Measurements from ENCODE around the gene ABLIM2.

- TF ChIP-seq ESRRG (CRISPR knock-in tag; IDR thresholded peaks at IDR 0.05) (no peak), TOX (CRISPR knock-in tag; IDR thresholded peaks at IDR 0.05; ENCODE audit: borderline replicate concordance) (no peak), TSHZ2 (CRISPR knock-in tag; IDR thresholded peaks at IDR 0.05) (no peak), ZNF565 (CRISPR knock-in tag; conservative IDR thresholded peaks at IDR 0.05; ENCODE audit: low read depth) (no peak), ARNTL (CRISPR knock-in tag; IDR thresholded peaks at IDR 0.05; ENCODE audit: borderline replicate concordance, low read depth) (no peak), OSR1 (CRISPR knock-in tag; IDR thresholded peaks at IDR 0.05) (no peak), ZFP3 (CRISPR knock-in tag; IDR thresholded peaks at IDR 0.05) (no peak), BACH2 (CRISPR knock-in tag; IDR thresholded peaks at IDR 0.05; ENCODE audit: borderline replicate concordance) (no peak), PATZ1 (CRISPR knock-in tag; IDR thresholded peaks at IDR 0.05; ENCODE audit: borderline replicate concordance) (no peak), ZFP30 (CRISPR knock-in tag; IDR thresholded peaks at IDR 0.05) (no peak), ZNF70 (CRISPR knock-in tag; IDR thresholded peaks at IDR 0.05) (no peak), ZNF8 (CRISPR knock-in tag; IDR thresholded peaks at IDR 0.05) (no peak)
Measured at GRCh38 chr4:8164194-8164565, 5.6 kb upstream of the ABLIM2 start.

All from SK-N-SH treated with all-trans-retinoic acid at 6 μM for 48 hours (cell line).